OCI-LY7 (cell line): ENCODE results near the gene CGNL1. TPM values are rescaled to one million over a fixed set of nuclear protein-coding genes. Genes with fewer than 3 reads are reported as not detected.

ENCODE experiments used
- BruUV-seq: library from RNA; stranded (reverse); fragments of 400-500 nt; replicated peaks from 2 replicates; lab custom pipeline; 2021; lab: Mats Ljungman, UMichigan
- CTCF ChIA-PET: fragments of 300-600 bp; sonication (Branson Sonifier 250); formaldehyde crosslinking; loops from one replicate; lab custom pipeline; 2022; ENCODE audit warnings: antibody characterized with exemption; ENCODE audit not compliant: unreplicated experiment; lab: Charles Lee
- POLR2A ChIA-PET: fragments of 300-600 bp; sonication (Branson Sonifier 250); formaldehyde crosslinking; loops from one replicate; lab custom pipeline; 2022; ENCODE audit warnings: antibody characterized with exemption; lab: Charles Lee
- DNase-seq: peaks from one replicate; pipeline ENCODE4 v3.0.0-alpha.2; 2015; ENCODE audit warnings: low spot score
- H2AFZ ChIP-seq: fragments of 200-600 bp; sonication (generic), shearing (Covaris generic); 2 replicates; pipeline ENCODE4 v1.6.1; 2014; ENCODE audit warnings: mild to moderate bottlenecking, antibody characterized with exemption, low read length, moderate library complexity
- H3K27ac ChIP-seq: fragments of 200-600 bp; sonication (generic); 2 replicates; pipeline ENCODE4 v1.5.1; 2014; ENCODE audit warnings: mixed run types, low read depth, mild to moderate bottlenecking, moderate library complexity, low read length, inconsistent platforms; ENCODE audit not compliant: poor library complexity, severe bottlenecking
- H3K36me3 ChIP-seq: fragments of 200-600 bp; sonication (generic); 2 replicates; pipeline ENCODE4 v1.6.1; 2014; ENCODE audit warnings: mild to moderate bottlenecking, antibody characterized with exemption, low read length, moderate library complexity, mixed read lengths; ENCODE audit not compliant: insufficient read depth
- H3K4me1 ChIP-seq: fragments of 200-600 bp; sonication (generic); 2 replicates; pipeline ENCODE4 v1.5.1; 2014; ENCODE audit warnings: mild to moderate bottlenecking, low read length; ENCODE audit not compliant: insufficient read depth, poor library complexity, severe bottlenecking
- H3K4me2 ChIP-seq: fragments of 200-600 bp; sonication (generic); 2 replicates; pipeline ENCODE4 v1.6.1; 2014; ENCODE audit warnings: mild to moderate bottlenecking, low read length
- H3K4me3 ChIP-seq: fragments of 200-600 bp; sonication (generic); 2 replicates; pipeline ENCODE4 v1.5.1; 2014; ENCODE audit warnings: mild to moderate bottlenecking, low read depth, low read length; ENCODE audit not compliant: poor library complexity, severe bottlenecking
- H3K79me2 ChIP-seq: fragments of 200-600 bp; sonication (generic); 2 replicates; pipeline ENCODE4 v1.6.1; 2016; ENCODE audit warnings: low read depth, mild to moderate bottlenecking, low read length, moderate library complexity, mixed read lengths; ENCODE audit not compliant: insufficient read depth
- H3K9me2 ChIP-seq: fragments of 200-600 bp; sonication (generic); 2 replicates; pipeline ENCODE4 v1.6.1; 2016; ENCODE audit warnings: mild to moderate bottlenecking, low read length, mixed read lengths; ENCODE audit not compliant: insufficient read depth
- H3K9me3 ChIP-seq: fragments of 200-600 bp; sonication (generic); 2 replicates; pipeline ENCODE4 v1.6.1; 2014; ENCODE audit warnings: mild to moderate bottlenecking, mixed run types, low read length, mixed read lengths
- H4K20me1 ChIP-seq: fragments of 200-600 bp; sonication (generic); 2 replicates; pipeline ENCODE4 v1.6.1; 2014; ENCODE audit warnings: mild to moderate bottlenecking, antibody characterized with exemption, low read length, moderate library complexity, mixed read lengths; ENCODE audit not compliant: insufficient read depth
- EZH2phosphoT487 ChIP-seq: fragments of 200-600 bp; sonication (generic); IDR thresholded peaks from 2 replicates; pipeline ENCODE4 v1.6.1; 2018; ENCODE audit warnings: low read depth, borderline replicate concordance, mild to moderate bottlenecking, mixed run types, antibody characterized with exemption, low read length, moderate library complexity, mixed read lengths
- intact Hi-C: fragments of 100-400 bp; cut with micrococcal nuclease; formaldehyde crosslinking; loops from one replicate; pipeline ENCODE4 v1.10.0; 2022; ENCODE audit not compliant: unreplicated experiment
- total RNA-seq, 2 experiments: library from RNA; depleted of rRNA in 1 of 2; stranded (reverse); fragments of >200 nt in 1 of 2; shearing (Covaris generic) in 1 of 2; gene quantifications; 2 replicates each; pipeline ENCODE4 v1.2.3, GENCODE V29; 2014 to 2022
- TF ChIP-seq, protein P1 (sequence below): fragments of 200-600 bp; sonication (generic); conservative IDR thresholded peaks from 2 replicates; pipeline ENCODE4 v1.5.1; 2014; ENCODE audit warnings: mild to moderate bottlenecking, antibody characterized with exemption, low read length, moderate library complexity, mixed read lengths

Gene CGNL1
- total RNA-seq, 2 experiments from 2014 or later = 0.04 TPM; not detected in 1

DNA sequence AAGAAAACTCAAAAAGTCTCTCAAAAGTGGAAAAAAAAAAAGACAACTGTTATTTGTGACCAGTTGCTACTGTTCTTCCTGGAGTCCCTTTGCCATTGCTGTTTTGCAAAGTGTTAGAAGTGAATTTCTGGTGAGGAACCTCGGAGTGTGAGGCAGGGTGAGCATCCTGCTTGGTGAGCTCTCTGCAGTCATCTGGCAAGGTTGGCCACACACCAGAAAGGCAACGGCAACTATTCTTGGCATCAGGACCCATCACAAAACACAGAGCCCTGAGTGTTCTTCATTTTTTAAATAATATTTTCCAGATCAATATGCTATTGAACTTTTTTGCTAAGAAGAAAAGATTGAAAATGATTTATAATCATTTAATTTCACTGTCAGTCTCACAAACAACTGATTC lies 60.7 kb downstream of the CGNL1 start:
- ChIA-PET POLR2A (interaction anchor here (0.5 to 0.7 kb wide), 2 partner anchors 10 to 52 kb away, joined by 3 to 6 read pairs; no protein-coding TSS in a partner anchor), CTCF (no interaction called here)
- Histone ChIP-seq H3K9me3 (no peaks in the 10 kb centered on the region), H3K4me2 (no peak overlapping the region), H4K20me1 (no peaks in the 10 kb centered on the region), H3K4me1 (no peaks in the 10 kb centered on the region), H3K79me2 (no peaks in the 10 kb centered on the region), H2AFZ (no peak overlapping the region), H3K9me2 (no peaks in the 10 kb centered on the region), H3K36me3 (no peaks in the 10 kb centered on the region), H3K4me3 (no peak overlapping the region), H3K27ac (no peak overlapping the region)
- TF ChIP-seq EZH2phosphoT487 = no peak
- TF ChIP-seq, protein P1, sequence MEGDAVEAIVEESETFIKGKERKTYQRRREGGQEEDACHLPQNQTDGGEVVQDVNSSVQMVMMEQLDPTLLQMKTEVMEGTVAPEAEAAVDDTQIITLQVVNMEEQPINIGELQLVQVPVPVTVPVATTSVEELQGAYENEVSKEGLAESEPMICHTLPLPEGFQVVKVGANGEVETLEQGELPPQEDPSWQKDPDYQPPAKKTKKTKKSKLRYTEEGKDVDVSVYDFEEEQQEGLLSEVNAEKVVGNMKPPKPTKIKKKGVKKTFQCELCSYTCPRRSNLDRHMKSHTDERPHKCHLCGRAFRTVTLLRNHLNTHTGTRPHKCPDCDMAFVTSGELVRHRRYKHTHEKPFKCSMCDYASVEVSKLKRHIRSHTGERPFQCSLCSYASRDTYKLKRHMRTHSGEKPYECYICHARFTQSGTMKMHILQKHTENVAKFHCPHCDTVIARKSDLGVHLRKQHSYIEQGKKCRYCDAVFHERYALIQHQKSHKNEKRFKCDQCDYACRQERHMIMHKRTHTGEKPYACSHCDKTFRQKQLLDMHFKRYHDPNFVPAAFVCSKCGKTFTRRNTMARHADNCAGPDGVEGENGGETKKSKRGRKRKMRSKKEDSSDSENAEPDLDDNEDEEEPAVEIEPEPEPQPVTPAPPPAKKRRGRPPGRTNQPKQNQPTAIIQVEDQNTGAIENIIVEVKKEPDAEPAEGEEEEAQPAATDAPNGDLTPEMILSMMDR = no peak
- intact Hi-C loops = no loop called here
- BruUV-seq = no TSS peak
- DNase-seq = no peak

DNA sequence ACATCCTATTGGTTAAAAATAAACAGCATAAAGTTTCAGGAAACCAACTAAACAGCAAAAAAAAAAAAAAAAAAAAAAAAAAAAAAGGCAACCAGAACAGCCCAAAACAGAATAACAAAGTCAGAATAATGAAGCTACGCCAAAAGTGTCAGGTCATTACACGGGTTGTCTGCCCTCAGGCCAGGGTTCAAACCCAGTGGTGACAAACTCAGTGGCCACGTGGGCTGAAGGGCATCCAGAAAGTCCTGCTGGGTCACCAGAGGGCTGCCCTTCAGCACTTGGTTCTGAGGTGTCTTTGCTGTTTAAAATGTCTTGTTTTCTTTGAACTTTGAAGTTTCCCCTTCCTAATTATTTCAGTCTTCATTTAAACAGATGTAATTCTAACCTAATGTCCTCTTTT lies 61.3 kb downstream of the CGNL1 start:
- no peaks in the 10 kb centered on the region for H4K20me1 ChIP-seq
- intact Hi-C loops = no loop called here
- H3K9me2 ChIP-seq = no peaks in the 10 kb centered on the region
- H3K9me3 ChIP-seq = no peaks in the 10 kb centered on the region
- ChIA-PET CTCF (no interaction called here), POLR2A (interaction anchor here (0.7 kb wide), 1 partner anchor 51 kb away, joined by 6 read pairs; no protein-coding TSS in a partner anchor)
- no peak overlapping the region for H3K4me2 ChIP-seq
- no peak for DNase-seq
- no peaks in the 10 kb centered on the region for H3K4me1 ChIP-seq
- no peak overlapping the region for H3K4me3 ChIP-seq
- BruUV-seq = no TSS peak
- H3K36me3 ChIP-seq = no peaks in the 10 kb centered on the region
- H3K79me2 ChIP-seq = no peaks in the 10 kb centered on the region
- TF ChIP-seq, protein P1 = no peak
- TF ChIP-seq EZH2phosphoT487 = no peak
- no peak overlapping the region for H3K27ac ChIP-seq
- no peak overlapping the region for H2AFZ ChIP-seq

DNA sequence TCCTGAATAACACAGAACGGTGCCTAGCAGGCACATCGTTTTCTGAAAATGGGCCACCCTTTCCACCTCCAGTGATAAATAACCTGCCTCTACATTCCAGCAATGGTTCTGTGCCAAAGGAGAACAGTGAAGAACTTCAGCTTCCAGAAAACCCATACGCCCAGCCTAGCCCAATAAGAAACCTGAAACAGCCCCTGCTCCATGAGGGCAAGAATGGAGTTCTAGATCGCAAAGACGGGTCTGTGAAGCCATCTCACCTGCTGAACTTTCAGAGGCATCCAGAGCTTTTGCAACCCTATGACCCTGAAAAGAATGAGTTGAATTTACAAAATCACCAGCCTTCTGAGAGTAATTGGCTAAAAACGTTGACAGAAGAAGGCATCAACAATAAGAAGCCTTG lies 61.9 kb downstream of the CGNL1 start:
- Histone ChIP-seq H3K9me2 (no peaks in the 10 kb centered on the region), H3K27ac (no peak overlapping the region), H4K20me1 (no peaks in the 10 kb centered on the region), H3K4me1 (no peaks in the 10 kb centered on the region), H3K4me3 (no peak overlapping the region), H3K36me3 (no peaks in the 10 kb centered on the region), H3K79me2 (no peaks in the 10 kb centered on the region), H2AFZ (no peak overlapping the region), H3K4me2 (no peak overlapping the region), H3K9me3 (no peaks in the 10 kb centered on the region)
- intact Hi-C loops = no loop called here
- BruUV-seq = no TSS peak
- TF ChIP-seq, protein P1 = no peak
- no peak for TF ChIP-seq EZH2phosphoT487
- ChIA-PET CTCF (no interaction called here), POLR2A (no interaction called here)
- no peak for DNase-seq
